ENCODE data around the gene TTC28.

Gene TTC28

GRCh38 chr22:27996981-27997380 lies 682.7 kb downstream of the TTC28 start:
- no peaks in the 10 kb centered on the region for H3K36me3 ChIP-seq (ENCODE audit: control insufficient read depth, insufficient read depth, low read length)
- H3K4me1 ChIP-seq (ENCODE audit: control insufficient read depth, insufficient read depth, low read length) = peaks cover 6% of the 10 kb centered on the region
- H3K27me3 ChIP-seq (ENCODE audit: control insufficient read depth, insufficient read depth, low read length) = no peaks in the 10 kb centered on the region
- H3K4me3 ChIP-seq (ENCODE audit: low read depth, low read length) = no peak overlapping the region
- H3K9ac ChIP-seq (ENCODE audit: low read depth, low read length) = no peak overlapping the region
- H3K9me3 ChIP-seq (ENCODE audit: control insufficient read depth, insufficient read depth, low read length) = no peaks in the 10 kb centered on the region

DNA sequence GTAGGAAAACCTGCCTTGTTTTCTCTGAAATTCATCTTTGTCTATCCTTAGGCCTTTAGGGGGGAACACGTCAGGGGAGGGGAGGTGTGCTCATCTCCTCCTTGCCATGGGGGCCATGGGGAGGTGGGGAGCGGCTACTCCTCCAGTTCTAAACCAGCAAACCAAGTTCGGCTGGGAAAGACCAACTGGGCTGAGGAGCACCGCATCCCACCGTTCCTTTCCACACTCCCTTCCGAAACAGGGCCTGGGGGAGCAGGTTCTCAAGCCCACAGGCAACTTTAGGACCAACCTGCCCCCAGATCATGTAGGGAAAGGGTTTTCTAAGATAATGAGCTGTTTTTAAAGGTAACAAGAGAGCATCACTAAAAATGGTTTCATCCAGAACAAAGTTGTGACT lies 683.1 kb downstream of the TTC28 start:
- Histone ChIP-seq H3K4me3 (ENCODE audit: low read depth, low read length) (no peak overlapping the region), H3K4me1 (ENCODE audit: control insufficient read depth, insufficient read depth, low read length) (peaks cover 9% of the 10 kb centered on the region), H3K36me3 (ENCODE audit: control insufficient read depth, insufficient read depth, low read length) (no peaks in the 10 kb centered on the region), H3K9me3 (ENCODE audit: control insufficient read depth, insufficient read depth, low read length) (no peaks in the 10 kb centered on the region), H3K27me3 (ENCODE audit: control insufficient read depth, insufficient read depth, low read length) (no peaks in the 10 kb centered on the region), H3K9ac (ENCODE audit: low read depth, low read length) (no peak overlapping the region)

- Histone ChIP-seq H3K27me3 (ENCODE audit: control insufficient read depth, insufficient read depth, low read length) (no peaks in the 10 kb centered on the region), H3K36me3 (ENCODE audit: control insufficient read depth, insufficient read depth, low read length) (no peaks in the 10 kb centered on the region), H3K9ac (ENCODE audit: low read depth, low read length) (no peak overlapping the region), H3K4me3 (ENCODE audit: low read depth, low read length) (no peak overlapping the region), H3K9me3 (ENCODE audit: control insufficient read depth, insufficient read depth, low read length) (no peaks in the 10 kb centered on the region), H3K4me1 (ENCODE audit: control insufficient read depth, insufficient read depth, low read length) (peaks cover 9% of the 10 kb centered on the region)
These were observed 683.7 kb downstream of the TTC28 start for GRCh38 chr22:27995801-27996528.

DNA sequence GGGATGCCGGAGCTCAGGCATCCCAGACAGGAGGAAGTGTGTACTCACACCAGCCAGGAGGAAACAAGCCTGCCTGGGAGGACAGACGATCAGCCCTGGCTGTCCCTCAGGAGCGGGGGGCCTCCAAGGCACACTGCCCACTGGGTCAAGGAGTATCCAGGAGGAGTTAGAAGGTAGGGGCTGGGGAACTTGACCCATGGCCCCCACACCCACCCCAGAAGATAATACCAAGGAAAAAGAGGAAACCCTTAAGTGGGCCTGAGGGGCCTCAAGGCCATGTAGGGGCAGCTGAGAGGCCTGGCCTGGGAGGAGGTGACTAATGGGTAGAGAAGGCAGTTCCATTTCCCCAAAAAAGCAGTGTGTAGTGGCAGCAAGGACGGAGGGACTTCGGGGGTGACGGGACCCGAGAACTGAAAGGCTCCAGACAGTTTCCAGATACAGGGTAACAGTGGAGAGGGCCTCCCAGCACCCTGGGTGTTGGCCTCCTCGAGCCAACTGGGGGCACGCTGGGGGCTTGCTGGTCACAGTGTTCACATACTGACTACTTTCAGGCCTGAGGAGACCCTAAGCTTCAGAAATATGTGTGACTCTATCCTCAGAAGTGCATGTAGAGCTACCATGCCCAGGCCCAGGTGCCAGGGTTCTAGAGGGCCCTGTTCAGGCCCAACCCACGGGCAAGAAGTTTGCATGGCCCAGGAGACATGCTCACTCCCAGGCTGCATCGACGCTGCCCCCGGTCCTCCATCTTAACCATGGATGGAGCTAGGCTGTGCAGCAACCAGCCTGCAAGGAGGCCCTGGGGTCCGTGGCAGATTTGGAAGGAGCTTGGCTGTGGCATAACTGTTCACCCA lies 684.9 kb downstream of the TTC28 start:
- H3K4me3 ChIP-seq (ENCODE audit: low read depth, low read length) = no peak overlapping the region

GRCh38 chr22:27993774-27994350 lies 685.8 kb downstream of the TTC28 start:
- no peaks in the 10 kb centered on the region for H3K36me3 ChIP-seq (ENCODE audit: control insufficient read depth, insufficient read depth, low read length)
- H3K4me3 ChIP-seq (ENCODE audit: low read depth, low read length) = no peak overlapping the region
- no peak overlapping the region for H3K9ac ChIP-seq (ENCODE audit: low read depth, low read length)
- peaks cover 12% of the 10 kb centered on the region for H3K4me1 ChIP-seq (ENCODE audit: control insufficient read depth, insufficient read depth, low read length)
- H3K27me3 ChIP-seq (ENCODE audit: control insufficient read depth, insufficient read depth, low read length) = no peaks in the 10 kb centered on the region
- H3K9me3 ChIP-seq (ENCODE audit: control insufficient read depth, insufficient read depth, low read length) = no peaks in the 10 kb centered on the region

More for the DNA sequence above, 684.9 kb downstream of the TTC28 start:
- Histone ChIP-seq H3K27me3 (ENCODE audit: control insufficient read depth, insufficient read depth, low read length) (no peaks in the 10 kb centered on the region), H3K4me1 (ENCODE audit: control insufficient read depth, insufficient read depth, low read length) (peaks cover 12% of the 10 kb centered on the region), H3K9me3 (ENCODE audit: control insufficient read depth, insufficient read depth, low read length) (no peaks in the 10 kb centered on the region), H3K9ac (ENCODE audit: low read depth, low read length) (no peak overlapping the region), H3K36me3 (ENCODE audit: control insufficient read depth, insufficient read depth, low read length) (no peaks in the 10 kb centered on the region)

- H3K4me3 ChIP-seq (ENCODE audit: low read depth, low read length) = no peak overlapping the region
- no peak overlapping the region for H3K9ac ChIP-seq (ENCODE audit: low read depth, low read length)
- H3K9me3 ChIP-seq (ENCODE audit: control insufficient read depth, insufficient read depth, low read length) = no peaks in the 10 kb centered on the region
- no peaks in the 10 kb centered on the region for H3K36me3 ChIP-seq (ENCODE audit: control insufficient read depth, insufficient read depth, low read length)
- no peaks in the 10 kb centered on the region for H3K27me3 ChIP-seq (ENCODE audit: control insufficient read depth, insufficient read depth, low read length)
- peaks cover 12% of the 10 kb centered on the region for H3K4me1 ChIP-seq (ENCODE audit: control insufficient read depth, insufficient read depth, low read length)
These were observed 686.4 kb downstream of the TTC28 start for GRCh38 chr22:27993201-27993635.

DNA sequence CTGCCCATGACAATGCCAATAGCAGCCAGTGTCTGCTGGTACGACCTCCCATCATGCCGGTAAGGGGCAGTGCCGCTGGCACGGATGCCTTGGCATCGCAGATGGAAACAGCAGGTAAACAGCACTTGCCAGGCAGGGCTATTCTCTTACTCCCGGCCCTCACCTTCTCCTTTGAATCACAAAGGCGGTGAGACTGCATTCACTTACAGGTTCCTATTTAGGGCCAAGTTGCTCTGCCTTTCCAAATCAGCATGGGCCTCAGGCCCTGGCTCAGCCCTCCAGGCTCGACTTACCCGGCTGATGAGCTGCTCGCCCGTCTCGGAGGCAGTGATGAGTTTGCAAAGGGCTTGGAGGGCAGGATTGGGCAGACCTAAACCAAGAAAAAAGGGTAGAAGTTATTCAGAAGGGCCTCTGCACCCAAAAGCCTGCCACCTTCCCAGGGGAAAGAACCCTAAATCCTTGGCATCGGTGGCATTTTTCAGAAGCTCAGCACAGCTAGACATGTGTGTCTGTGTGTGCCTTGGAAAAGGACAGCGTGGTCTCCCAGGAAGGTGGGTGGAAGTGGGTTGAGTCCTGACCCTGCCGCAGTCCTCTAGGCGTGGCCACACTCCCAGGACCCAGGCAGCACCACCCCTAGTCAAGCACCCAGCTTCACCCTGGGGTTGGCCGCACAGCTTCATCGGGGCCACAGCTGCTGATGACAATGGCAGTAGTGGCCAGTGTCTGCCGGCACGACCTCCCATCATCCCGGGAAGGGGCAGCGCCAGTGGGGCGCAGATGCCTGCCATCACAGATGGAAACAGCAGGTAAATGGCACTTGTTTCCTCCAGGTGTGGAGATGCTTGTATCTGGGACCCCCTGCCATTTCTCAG lies 687.1 kb downstream of the TTC28 start:
- Histone ChIP-seq H3K9ac (ENCODE audit: low read depth, low read length) (no peak overlapping the region), H3K4me3 (ENCODE audit: low read depth, low read length) (no peak overlapping the region), H3K36me3 (ENCODE audit: control insufficient read depth, insufficient read depth, low read length) (no peaks in the 10 kb centered on the region), H3K4me1 (ENCODE audit: control insufficient read depth, insufficient read depth, low read length) (peaks cover 12% of the 10 kb centered on the region), H3K27me3 (ENCODE audit: control insufficient read depth, insufficient read depth, low read length) (no peaks in the 10 kb centered on the region), H3K9me3 (ENCODE audit: control insufficient read depth, insufficient read depth, low read length) (no peaks in the 10 kb centered on the region)

DNA sequence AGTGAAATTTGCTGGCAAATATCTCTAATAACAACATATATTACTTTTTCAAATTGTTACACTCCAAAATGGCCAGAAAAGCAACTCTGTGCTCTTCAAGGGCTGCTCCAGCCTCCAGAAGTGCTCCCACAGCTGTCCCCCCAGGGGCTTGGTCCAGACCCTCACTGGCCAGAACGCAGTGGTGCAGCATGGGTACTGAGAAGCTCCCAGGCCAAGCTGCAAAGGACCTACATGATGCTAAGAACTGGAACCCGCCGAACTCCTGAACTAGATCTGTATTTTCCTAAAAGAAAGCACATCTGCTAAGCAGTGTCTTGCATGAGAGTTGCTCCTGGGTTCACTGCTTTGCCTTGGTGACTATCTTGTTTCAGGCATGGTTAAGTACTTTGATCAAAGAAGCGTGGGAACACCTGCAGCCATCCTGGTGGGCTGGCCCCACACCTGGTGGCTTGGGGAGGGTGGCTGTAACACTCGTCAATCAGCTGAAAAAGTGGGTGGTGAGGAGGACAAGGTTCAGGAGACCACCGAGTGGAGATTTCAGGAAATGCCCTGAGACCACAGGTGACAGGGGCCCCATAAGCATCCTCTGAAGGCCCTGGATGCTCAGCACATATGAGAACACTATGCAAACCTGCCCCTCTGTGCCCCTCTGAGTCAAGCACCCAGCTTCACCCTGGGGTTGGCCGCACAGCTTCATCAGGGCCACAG lies 687.9 kb downstream of the TTC28 start:
- no peaks in the 10 kb centered on the region for H3K27me3 ChIP-seq (ENCODE audit: control insufficient read depth, insufficient read depth, low read length)
- peaks cover 3% of the 10 kb centered on the region for H3K36me3 ChIP-seq (ENCODE audit: control insufficient read depth, insufficient read depth, low read length)
- peaks cover 12% of the 10 kb centered on the region for H3K4me1 ChIP-seq (ENCODE audit: control insufficient read depth, insufficient read depth, low read length)
- H3K9ac ChIP-seq (ENCODE audit: low read depth, low read length) = no peak overlapping the region
- H3K9me3 ChIP-seq (ENCODE audit: control insufficient read depth, insufficient read depth, low read length) = no peaks in the 10 kb centered on the region
- no peak overlapping the region for H3K4me3 ChIP-seq (ENCODE audit: low read depth, low read length)

- Histone ChIP-seq H3K4me3 (ENCODE audit: low read depth, low read length) (no peak overlapping the region), H3K4me1 (ENCODE audit: control insufficient read depth, insufficient read depth, low read length) (peaks cover 12% of the 10 kb centered on the region), H3K9me3 (ENCODE audit: control insufficient read depth, insufficient read depth, low read length) (no peaks in the 10 kb centered on the region), H3K27me3 (ENCODE audit: control insufficient read depth, insufficient read depth, low read length) (no peaks in the 10 kb centered on the region), H3K9ac (ENCODE audit: low read depth, low read length) (no peak overlapping the region), H3K36me3 (ENCODE audit: control insufficient read depth, insufficient read depth, low read length) (peaks cover 3% of the 10 kb centered on the region)
These were observed 688.8 kb downstream of the TTC28 start for GRCh38 chr22:27990879-27991278.

DNA sequence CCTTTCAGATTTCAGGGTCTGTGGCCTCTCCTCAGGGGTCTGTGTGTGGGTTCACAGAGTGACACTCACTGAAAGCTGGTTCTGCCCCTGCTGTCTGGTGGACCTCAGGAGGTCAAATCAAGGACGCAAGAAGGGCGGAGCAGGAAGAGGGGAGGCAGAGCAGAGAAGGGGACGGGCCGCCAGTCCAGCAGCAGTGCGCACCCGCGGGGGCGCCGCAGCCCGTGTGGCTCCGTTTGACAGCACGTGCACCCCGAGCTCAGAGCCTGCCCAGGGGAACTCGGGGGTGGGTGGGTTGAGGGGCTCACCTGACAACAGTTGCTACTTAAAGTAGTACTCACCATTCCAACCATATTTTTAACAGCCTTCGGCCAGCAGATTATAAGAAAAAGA lies 689.2 kb downstream of the TTC28 start:
- peaks cover 12% of the 10 kb centered on the region for H3K4me1 ChIP-seq (ENCODE audit: control insufficient read depth, insufficient read depth, low read length)
- H3K27me3 ChIP-seq (ENCODE audit: control insufficient read depth, insufficient read depth, low read length) = no peaks in the 10 kb centered on the region
- H3K4me3 ChIP-seq (ENCODE audit: low read depth, low read length) = no peak overlapping the region
- H3K9ac ChIP-seq (ENCODE audit: low read depth, low read length) = no peak overlapping the region
- peaks cover 3% of the 10 kb centered on the region for H3K36me3 ChIP-seq (ENCODE audit: control insufficient read depth, insufficient read depth, low read length)
- H3K9me3 ChIP-seq (ENCODE audit: control insufficient read depth, insufficient read depth, low read length) = no peaks in the 10 kb centered on the region
